NCI-H2029 (cell line): ENCODE results near the gene XRRA1.
"Not testable (repeated sequence)": the region's sequence is repeated elsewhere in the genome, so short reads cannot be mapped to it uniquely, and the experiment has no call there.

Experiments
- DNase-seq: peaks from one replicate; lab custom pipeline; 2025; lab: John Stamatoyannopoulos, UW

The XRRA1 gene, protein sequence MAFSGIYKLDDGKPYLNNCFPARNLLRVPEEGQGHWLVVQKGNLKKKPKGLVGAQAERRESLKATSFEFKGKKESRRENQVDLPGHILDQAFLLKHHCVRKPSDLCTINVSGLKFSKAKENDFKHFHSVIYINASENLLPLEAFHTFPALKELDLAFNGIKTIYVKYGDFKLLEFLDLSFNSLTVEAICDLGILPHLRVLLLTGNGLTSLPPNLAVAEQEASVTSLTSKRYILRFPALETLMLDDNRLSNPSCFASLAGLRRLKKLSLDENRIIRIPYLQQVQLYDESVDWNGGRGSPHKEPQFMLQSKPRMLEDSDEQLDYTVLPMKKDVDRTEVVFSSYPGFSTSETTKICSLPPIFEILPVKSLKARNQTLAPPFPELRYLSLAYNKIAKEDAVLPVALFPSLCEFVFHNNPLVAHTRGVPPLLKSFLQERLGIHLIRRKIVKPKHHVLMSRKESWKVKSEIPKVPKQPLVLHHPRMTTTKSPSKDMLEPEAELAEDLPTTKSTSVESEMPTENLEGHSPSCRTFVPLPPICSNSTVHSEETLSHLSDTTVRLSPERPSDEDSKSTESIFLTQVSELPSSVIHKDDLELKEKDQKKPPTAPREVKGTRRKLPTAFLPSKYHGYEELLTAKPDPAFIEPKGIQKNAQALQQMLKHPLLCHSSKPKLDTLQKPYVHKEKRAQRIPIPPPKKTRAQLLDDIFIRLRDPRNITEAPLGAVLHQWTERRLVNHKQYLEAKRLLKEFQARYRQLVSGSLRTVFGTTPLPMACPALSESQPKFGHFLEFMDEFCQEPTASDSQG

DNA sequence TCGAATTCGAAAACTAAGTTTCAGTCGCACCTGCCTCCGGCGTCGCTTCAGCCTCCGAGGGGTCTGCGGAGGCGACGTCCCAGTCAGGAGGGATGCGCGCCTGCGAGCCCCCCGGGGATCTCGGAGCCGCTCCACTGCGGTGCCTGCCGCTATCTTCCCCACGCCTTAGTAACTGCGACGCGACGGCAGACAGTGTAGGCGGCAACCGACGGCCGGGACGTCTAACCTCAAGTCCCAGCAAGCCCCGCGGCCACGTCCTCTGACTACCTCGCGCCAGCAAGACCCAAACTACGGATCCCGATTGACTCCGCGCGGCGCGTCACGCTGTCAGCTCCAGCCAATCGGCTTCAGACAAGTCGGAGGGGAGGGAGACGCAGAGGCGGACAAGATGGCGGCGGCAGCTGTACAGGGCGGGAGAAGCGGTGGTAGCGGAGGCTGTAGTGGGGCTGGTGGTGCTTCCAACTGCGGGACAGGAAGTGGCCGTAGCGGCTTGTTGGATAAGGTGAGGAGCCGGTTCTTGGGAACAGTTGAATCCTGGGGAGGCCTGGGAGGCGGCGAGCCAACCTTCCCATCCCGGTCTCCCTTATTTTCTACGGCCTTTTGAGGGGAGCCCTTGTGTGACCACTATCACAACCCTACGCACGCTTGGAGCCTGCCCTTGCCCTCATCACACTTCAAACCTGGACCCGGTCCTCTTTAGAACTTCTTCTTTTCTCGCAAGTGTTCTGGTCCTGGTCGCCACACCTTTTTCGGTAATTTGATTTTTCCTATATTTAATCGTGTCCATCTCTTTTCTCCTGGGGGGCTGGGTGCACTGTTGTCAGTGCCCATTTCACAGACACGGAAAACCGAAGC, at the start of gene XRRA1, which contains the start of gene SPCS2:
XRRA1 (minus strand) TSS at position 194 of the 855 bp plus-strand sequence. CDS start 8,213 bp downstream, outside the sequence.
SPCS2 (plus strand) TSS at position 369 of the 855 bp plus-strand sequence; CDS start at position 389, 20 bp downstream.
- DNase-seq, result peak; percentile 97

DNA sequence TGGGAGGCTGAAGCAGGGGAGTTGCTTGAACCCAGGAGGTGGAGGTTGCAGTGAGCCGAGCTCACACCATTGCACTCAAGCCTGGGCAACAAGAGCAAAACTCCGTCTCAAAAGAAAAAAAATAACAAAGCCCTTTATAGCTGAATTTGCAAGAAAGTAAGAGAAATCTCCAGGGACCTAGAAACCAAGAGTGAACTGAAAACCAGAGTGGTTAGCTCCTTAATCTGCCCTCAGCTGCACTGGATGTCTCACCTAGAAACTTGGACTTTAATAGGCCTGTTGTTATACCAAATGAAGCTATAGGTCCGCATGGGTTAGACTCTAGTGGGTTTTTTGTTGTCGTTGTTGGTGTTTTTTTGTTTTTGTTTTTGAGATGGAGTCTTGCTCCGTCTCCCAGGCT, 44.0 kb upstream of the XRRA1 start:
- DNase-seq, result no peak

DNA sequence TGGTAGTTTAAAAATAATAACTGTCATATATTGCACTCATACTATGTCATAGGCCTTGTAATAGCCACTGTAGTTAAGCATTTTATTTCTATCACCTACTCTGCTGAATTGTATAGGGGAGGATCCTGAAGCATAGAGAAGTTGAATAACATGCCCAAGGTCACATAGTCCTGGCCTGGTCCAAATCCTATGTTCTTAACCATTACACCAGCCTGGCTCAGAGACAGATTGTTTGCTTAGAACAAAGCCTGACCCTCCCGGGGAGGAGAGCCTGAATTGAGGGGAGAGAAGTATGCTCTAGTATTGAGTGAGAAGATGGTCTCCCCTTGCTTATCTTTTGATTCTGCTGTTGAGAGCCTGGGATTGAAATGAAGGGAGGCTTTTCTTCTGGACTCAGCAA, 42.0 kb upstream of the XRRA1 start:
- DNase-seq, result no peak

DNA sequence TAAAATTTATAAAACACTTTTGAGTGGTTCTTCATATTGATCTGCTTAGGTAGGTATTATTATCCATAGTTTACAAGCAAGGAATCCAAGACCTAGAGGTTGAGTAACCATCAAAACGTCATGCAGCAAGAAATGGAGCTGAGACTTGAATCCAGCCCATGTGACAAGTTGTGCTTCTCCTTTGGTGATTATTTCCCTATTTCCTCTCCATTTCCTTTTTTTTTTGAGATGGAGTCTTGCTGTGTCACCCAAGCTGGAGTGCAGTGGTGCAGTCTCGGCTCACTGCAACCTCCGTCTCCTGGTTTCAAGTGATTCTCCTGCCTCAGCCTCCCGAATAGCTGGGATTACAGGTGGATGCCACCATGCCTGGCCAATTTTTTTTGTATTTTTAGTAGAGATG, 41.3 kb upstream of the XRRA1 start:
- not testable (repeated sequence) for DNase-seq

DNA sequence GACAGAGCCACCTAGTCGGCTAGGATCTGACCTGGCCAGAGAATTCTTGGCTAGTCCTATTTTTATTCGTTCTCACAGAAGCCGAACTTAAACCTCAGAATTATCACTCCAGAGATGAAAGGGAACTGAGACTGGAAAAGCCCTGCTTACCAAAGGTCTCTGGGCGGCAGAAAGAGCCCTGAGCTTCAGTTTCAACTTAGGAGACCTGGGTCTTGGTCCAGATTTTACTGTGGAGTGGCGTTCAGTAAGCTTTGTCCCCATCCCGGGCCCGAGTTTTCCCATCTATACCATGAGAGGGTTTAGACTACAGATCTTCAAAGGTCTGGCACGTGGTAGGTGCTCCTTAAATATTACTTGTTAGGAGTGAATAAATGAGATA, 40.4 kb upstream of the XRRA1 start:
- no peak for DNase-seq

DNA sequence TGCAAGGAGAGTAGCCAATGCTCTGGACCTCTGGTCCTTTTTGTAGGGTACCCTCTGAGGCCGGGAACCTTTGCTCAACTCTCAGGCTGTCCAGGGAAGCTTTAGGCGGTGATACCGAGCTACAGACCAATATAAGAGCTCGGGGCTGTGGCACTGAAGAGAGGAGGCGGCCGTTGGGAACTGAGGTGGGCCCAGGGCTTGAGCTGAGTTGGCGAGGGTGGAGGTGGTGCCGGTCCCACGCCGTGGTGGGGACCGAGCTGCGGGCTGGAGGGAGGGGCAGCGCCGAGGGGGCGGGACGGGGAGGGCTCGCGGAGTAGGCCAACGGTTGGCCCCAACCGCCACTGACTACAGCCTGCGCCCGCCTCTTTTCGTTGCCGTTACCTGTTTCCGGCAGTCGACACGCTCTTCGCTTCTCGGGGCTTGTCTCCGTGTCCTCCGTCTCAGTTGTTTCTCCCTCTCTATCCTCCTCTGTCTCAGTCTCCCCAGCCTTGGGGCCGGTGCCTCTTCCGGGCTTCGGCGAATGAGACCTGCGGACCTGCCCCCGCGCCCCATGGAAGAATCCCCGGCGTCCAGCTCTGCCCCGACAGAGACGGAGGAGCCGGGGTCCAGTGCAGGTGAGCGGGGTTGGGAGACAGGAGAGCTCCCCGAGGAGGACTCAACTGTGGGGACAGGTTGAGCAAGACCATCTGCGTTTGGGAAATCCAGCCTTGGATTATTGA, 39.8 kb upstream of the XRRA1 start, which contains the start of gene NEU3:
NEU3 (plus strand) TSS at position 393 of the 719 bp plus-strand sequence; CDS start at position 521, 128 bp downstream.
- DNase-seq, result peak; percentile 72

DNA sequence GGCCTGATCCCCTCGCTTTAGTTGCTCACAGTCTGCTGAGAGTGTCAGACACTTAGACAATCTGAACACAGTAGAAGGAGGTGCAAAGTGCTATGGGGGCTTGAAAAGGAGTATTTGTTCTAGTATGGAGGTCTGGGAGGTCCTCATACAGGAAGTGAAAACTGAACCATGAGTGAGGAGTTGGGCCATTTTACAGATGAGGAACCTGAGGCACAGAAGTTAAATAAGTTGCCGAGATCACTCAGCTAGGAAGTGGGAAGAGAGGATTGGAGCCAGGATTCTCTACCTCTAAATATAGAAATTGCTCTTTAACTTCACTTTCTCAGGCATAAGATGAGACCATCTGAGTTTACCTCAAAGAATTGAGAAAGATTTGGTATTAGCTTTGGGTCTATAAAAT, 35.8 kb upstream of the XRRA1 start:
- no peak for DNase-seq

DNA sequence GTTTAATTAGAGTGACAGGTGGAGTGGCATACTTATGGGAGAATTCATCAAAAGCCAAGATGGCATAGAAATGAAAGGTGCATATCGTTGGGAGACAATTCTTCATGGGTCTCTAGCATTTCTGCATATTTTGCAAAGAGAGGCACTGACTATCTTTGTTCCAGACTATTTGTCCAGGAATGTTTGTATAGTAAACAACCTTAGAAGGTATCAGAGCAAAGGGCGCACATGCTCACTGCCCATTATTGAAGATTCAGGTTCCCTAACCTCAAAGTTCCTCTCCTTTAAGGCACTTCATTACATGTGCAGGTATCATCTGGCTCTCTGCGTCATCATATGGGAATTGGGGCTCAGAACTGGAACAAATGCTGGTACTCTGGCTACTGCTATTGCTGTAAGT, 35.2 kb upstream of the XRRA1 start:
- no peak for DNase-seq

DNA sequence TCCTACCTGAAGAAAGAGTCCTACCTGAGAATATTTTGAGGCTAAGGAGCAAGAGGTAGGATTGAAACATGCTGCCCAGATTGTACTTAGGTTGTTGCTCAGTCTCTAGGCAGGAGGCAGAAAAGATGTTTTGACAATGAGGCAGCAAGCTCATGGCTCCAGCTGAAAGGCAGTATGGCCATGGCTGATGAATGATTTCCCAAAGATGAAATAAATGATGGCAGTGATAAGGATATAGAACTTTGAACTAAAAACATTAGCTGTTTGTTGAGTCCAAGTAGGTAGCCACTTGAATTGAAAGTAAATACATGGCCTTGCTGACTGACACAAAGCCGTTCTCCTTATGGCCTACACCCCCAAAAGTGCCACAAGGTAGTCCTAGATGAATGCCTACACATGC, 33.0 kb upstream of the XRRA1 start:
- no peak for DNase-seq

DNA sequence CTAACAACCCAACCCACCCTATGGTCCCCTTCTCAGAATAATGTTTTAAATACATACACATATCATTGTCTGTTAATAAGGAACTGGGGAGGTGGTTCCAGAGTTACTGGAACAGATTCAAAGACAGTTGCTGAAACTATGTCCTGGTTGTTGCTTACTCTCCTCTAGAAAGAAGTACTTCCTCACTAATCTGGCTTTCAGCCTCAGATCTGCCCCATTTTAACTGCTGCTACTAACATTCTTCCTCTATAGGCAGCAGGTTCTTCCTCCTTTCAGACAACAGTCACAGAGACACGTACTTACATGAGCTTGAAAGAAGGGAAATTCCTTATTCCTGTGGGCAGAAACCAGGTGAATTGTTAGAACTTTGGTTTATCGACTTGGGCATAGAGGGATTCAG, 31.7 kb upstream of the XRRA1 start:
- no peak for DNase-seq

DNA sequence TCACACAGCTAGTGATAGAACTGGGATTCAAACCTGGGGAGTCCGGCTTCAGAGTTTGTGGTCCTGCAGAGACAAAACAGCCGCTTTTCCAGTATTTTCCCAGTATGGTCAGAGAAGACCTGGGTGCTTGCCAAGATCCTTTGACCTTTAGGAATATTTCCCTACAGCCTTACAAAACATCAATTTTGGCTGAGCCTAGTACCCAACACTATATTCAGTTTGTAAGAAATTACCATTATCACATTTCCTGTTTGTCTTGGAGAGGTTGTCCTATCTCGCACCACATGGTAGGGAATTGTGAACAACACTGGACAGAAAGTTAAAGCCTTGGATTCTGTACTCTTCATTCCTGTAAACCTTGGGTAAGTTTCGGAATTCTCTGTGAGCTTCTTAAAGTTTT, 29.1 kb upstream of the XRRA1 start:
- DNase-seq, result no peak

DNA sequence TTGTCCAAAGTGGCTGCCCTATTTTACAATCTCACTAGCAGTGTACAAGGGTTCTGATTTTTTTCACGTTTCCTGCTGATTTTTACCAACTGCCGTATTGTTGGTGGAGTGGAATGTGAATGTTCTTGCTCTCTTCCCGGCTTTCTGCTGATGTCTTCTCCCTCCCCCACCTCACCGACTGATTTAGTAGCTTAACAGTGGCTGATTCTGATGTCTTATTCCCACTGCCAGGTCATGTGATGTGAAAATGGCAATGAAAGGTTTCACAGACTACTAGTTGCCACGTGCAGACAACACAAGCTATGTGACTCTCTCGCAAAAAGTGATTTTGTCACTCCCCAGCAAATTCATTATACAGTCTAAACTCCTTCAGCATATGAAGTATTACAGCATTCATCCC, 22.5 kb upstream of the XRRA1 start:
- no peak for DNase-seq

DNA sequence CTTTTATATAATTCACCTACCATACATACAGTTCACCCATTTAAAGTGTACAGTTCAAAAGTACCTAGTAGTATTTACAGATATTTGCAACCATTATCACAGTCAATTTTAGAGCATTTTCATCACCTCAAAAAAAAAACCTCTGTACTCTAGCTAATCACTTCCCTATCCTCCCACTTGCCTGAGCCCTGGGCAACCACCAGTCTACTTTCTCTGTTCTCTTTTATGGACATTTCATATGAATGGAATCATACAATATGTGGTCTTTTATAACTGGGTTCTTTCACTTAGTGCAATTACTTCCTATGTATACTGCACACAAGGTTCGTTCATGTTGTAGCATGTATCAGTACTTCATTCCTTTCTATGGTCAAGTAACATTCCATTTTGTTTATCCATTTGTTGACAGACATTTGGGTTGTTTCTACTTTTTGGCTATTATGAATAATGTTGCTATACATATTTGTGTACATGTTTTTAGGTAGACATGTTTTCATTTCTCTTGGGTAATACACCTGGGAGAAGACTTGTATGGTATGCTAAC, 22.0 kb upstream of the XRRA1 start:
- DNase-seq, result no peak

DNA sequence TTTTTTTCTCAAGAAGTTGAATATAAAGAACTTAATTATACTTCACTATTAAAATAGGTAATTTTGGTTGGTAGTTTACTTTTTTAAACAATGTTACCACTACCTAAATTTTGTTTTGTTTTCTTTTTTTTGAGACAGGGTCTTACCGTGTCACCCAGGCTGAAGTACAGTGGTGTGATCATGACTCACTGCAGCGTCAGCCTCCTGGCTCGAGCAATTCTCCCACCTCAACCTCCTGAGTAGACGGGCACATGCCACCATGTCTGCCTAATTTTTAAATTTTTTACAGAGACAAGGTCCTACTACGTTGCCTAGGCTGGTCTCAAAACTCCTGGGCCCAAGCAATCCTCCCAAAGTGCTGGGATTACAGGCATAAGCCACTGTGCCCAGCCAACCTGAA, 17.8 kb upstream of the XRRA1 start:
- DNase-seq, result no peak

DNA sequence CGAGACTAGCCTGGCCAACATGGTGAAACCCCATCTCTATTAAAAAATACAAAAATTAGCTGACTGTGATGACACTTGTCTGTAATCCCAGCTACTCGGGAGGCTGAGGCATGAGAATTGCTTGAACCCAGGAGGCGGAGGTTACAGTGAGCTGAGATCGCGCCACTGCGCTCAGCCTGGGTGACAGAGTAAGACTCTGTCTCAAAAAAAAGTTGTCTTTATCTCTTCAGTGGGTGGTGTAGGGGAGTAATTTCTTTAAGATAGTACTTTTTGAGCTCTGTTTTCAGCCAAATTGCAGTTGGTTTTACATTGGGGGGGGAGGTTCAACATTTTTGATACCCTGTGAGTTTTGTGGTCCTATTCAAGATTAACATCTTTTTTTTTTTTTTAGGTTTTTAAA, 11.2 kb upstream of the XRRA1 start:
- not testable (repeated sequence) for DNase-seq

DNA sequence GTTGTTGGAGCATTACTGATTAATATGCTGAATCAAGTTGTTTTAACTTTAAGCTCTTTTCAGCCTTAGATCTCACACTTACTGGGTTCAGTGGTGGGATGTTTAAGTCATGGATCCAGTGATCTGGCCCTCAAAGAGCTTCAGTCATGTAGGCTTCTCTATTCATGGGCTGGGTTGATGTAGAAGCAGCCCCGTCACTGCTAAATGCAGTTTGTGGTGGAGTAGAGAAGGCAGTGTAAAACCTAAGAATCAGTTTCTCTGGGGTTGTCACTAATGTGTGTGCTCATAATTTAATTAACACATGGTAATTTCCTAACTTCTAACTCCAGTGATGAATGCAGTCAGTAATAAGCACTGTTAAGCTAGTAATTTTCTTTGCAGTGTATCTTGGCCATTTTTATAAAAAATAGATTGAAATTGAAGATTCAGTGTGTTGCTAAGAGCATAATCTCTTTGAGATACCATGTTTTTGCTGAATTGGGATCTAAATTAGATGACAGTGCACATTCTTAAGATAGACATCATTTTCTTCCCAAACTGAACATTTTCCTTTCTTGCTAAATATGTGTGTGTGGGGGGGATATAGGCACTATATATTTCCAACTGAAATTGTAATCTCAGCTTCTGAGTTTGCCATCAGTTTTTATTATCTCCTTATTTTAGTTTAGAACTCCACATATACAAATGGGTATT, 9.2 kb upstream of the XRRA1 start:
- no peak for DNase-seq

DNA sequence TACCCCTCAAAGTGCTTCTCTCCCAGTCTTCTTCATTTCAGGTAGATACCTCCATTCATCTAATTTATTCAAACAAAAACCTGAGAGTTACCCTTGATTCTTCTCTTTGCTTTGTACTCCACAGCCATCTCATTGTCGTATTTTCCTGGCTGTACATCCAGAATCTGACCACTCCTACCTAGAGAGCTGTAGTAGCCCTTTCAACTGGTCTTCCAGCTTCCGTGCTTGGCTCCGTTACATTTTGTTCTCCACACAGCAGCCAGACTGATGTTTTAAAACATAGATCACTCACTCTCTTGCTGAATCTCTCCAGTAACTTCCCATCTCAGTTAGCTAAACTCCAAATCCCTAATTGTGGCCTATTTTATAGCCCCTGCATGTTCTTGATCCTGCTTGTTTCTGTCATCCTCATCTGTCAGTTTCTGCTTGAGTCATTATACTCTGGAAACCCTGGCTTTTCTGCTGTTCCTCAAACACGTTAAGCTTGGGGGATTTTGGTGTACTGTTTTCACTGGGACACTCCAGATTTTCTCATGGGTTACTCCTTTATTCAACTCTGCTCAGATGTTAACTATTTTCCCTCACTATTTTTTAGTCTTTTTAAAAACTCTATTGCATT, 7.6 kb upstream of the XRRA1 start:
- DNase-seq, result no peak

DNA sequence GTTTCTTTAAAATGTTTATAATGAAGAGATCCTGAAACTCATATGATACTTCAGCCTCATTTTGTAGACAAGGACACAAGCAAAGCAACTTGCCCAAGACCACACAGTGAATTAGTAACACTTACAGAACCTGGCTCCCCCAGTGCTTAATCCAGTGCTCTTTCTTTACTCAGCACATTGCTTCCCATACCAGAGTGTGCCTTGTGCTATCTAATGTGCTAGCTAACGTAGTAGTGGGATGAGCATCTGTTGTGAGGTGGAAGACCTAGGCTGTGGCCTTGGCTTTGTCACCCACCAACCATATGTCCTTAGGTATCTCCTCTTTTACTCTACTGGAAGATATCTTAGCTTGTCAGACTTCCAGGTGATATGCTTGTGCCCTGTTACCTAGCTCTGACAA, 5.3 kb upstream of the XRRA1 start:
- no peak for DNase-seq

DNA sequence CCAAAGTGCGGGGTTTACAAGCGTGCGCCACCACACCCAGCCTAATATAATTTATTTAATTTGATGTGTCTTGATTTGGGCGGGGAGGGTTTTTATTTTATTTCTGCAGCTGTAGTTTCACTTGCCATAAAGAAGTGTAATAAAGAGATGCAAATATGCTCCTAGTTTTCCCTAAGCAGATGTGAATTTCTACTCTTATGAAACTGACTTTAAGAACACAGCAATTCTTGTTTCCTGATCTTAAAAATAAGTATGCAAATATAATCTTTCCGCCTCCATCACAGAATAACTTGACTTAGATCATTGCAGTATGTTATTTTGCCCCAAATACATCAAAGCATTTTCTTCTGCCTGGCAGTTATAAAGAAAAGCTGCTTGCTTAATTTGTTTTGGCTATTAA, 4.6 kb upstream of the XRRA1 start:
- DNase-seq, result no peak

DNA sequence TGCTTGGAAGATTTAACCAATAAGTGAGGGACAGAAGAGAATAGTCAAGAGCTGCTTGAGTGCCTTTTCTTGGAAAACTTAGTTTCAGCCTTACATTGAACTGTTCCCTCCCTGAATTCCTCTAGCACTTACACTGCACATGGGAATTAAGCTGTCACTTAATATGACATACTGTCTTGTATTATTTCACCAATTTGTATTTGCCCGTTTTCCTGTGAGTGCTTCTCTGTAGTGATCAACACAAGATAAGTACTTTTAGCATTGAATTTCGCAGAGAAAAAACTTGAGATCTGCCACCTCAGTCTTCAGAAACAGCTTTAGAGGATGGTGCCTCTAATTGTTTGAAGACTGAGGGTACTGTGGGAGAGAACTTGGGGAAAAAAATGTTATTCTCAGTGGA, 3.9 kb upstream of the XRRA1 start:
- DNase-seq, result no peak
